ENCODE results near the gene SMC3.

SMC3 gene

GRCh38 chr10:110546077-110546476 lies 21.4 kb upstream of the SMC3 start:
- no peak for DNase-seq (ENCODE audit: low read depth)

- no peak for DNase-seq (ENCODE audit: low read depth)
Observed at GRCh38 chr10:110546499-110547110, 20.9 kb upstream of the SMC3 start.

DNA sequence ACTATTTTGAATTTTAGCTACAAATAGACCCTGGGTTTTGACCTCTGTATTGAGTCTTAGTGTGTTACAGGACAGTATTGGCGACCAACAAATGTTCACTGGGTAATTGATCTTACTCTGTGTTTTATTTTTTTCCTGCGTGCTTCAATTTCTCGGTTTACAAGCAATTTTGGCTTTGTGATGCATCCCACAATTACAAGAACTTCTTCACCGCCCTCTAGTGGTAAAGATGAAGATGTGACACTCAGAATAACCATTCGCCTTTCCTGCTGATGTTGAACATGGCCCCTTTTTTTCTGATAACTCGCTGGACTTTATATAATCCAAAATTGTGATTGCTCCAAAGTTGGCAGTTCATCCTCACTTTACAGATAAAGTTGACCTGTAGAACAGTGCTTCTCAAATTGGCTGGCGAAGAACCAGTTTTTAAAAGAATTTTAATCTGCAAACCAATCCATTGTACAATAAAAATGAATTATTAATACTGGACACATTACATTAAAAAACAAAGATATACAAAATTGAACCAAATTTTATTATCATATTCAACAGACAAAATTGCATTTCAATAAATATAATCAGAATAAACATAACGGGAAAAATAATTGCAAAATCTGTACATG lies 20.2 kb upstream of the SMC3 start:
- DNase-seq (ENCODE audit: low read depth), result no peak

DNA sequence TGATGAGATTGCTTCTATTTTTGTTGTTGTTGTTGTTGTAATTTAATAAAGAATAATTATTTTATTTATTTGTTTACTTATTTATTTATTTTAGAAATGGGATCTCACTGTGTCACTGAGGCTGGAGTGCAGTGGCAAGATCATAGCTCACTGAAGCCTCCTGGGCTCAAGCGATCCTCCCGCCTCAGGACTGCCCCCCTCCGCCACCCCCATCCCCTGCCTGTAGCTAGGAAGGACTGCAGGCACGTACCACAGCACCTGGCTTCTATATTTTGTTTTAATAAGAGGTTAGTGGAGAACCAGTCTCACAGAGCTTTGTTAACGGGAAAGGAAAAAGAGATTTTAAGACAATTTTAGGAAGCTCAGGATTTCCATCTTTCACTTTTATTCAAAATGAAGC lies 19.5 kb upstream of the SMC3 start:
- DNase-seq (ENCODE audit: low read depth), result no peak

DNA sequence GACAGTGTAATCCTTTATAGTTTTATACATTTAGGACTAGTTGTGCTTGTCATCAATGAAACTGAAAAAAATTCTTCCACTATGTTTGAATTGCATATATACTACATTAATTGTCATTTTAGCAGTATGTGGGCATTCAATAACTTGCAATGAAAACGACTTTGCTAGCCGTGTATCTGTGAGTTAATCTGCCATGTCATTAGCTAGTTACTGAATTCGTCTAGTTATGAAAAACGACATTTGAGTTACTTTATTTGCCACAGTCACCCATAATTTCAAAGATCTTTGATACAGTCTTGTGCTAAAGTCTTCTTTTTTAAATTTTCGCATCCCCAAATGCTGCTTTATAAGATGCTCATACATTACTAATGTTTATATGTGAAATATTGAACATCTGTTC lies 18.3 kb upstream of the SMC3 start:
- no peak for DNase-seq (ENCODE audit: low read depth)

DNA sequence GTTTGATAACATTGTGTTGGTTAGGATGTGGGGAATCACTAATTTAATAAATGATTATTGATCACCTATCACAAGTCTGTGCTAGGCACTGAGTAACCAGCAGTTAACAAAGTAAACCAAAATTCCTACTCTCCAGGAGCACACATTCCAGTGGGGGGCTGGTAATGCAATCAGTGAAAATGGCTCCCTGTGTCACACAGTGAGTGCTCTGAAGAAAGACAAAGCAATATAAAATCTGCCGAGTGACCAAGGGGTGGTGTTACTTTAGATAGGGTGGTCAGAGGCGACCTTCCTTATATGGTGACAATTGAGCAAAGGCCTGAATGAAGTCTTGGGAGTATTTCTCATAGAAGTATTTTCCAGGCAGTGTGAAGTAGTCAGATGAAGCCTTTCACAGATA lies 13.6 kb upstream of the SMC3 start:
- no peak for DNase-seq (ENCODE audit: low read depth)

DNA sequence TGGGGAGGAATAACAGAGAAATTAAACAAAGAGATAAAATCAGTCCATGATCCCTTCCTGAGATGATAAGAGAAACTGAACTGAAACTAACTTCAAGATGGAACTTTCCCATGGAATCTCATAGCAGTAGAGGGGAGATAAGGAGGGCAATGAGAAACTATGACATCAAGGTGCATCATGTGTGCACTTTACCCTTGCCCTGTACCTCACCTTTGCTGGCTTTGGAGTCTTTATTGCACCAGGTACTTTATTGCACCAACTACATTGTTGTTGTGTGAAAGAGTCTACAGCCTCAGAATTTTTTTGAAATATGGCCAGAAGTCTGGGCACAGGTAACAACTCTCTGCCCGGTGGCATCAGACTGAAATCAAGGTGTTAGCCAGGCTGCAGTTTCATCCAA lies 11.2 kb upstream of the SMC3 start:
- DNase-seq (ENCODE audit: low read depth), result no peak

GRCh38 chr10:110556969-110557601 lies 10.4 kb upstream of the SMC3 start:
- peak; percentile 31 for DNase-seq (ENCODE audit: low read depth)

- DNase-seq (ENCODE audit: low read depth), result no peak
Observed at GRCh38 chr10:110558041-110558440, 9.5 kb upstream of the SMC3 start.

GRCh38 chr10:110560012-110560411 lies 7.5 kb upstream of the SMC3 start:
- DNase-seq (ENCODE audit: low read depth), result no peak

GRCh38 chr10:110561292-110561691 lies 6.2 kb upstream of the SMC3 start:
- no peak for DNase-seq (ENCODE audit: low read depth)

- DNase-seq (ENCODE audit: low read depth), result no peak
Observed at GRCh38 chr10:110562348-110562747, 5.1 kb upstream of the SMC3 start.

GRCh38 chr10:110563132-110563531 lies 4.4 kb upstream of the SMC3 start:
- no peak for DNase-seq (ENCODE audit: low read depth)

DNA sequence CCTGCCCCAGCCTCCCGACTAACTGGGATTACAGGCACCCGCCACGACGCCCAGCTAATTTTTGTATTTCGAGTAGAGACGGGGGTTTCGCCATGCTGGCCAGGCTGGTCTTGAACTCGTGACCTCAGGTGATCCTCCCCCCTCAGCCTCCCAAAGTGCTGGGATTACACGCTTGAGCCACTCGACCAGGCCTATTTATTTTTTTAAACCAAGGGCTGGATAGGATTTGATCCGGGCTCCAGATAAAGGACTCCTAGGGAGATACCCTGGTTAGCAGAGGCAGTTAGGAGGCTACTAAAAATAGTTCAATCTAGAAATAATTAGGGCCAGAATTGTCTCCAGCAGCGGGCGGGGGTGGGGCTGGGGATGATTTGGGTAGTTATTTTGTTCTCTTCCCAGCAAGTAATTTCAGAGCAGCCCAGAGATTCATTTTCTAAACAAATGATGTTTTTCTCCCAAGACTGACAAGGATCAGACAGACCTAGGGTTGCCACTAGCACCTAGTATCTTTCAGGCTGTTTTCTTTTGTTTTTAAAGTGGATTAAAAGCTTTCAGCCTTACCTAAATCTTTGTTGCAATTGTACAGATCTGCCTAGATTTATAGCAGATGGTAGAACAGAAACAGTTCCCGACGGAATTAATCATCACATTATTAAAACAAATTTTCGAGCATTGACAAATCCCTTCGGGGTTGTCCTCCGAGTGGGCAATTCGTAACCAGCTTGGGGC lies 859 bp upstream of the SMC3 start:
- no peak for DNase-seq (ENCODE audit: low read depth)

GRCh38 chr10:110568055-110568735 lies 700 bp downstream of the SMC3 start:
- peak; percentile 35 for DNase-seq (ENCODE audit: low read depth)

- no peak for DNase-seq (ENCODE audit: low read depth)
Observed at GRCh38 chr10:110569122-110569521, 1.6 kb downstream of the SMC3 start.

DNA sequence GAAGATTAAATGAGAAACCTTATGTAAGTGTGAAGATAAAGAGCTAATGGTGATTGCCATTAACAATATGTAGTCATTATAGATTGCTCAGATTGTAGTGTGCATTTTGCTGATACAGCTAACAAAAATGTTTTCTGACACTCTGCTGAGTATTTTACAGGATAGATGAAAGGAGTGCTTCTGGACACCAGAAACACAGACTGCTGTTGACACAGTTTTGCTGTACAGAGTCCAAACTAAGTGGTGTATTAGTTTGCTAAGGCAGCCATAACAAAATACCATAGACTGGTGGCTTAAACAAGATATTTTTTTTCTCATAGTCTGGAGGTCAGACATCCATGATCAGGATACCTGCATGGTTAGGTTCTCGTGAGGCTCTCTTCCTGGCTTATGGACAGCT lies 2.2 kb downstream of the SMC3 start:
- no peak for DNase-seq (ENCODE audit: low read depth)

DNA sequence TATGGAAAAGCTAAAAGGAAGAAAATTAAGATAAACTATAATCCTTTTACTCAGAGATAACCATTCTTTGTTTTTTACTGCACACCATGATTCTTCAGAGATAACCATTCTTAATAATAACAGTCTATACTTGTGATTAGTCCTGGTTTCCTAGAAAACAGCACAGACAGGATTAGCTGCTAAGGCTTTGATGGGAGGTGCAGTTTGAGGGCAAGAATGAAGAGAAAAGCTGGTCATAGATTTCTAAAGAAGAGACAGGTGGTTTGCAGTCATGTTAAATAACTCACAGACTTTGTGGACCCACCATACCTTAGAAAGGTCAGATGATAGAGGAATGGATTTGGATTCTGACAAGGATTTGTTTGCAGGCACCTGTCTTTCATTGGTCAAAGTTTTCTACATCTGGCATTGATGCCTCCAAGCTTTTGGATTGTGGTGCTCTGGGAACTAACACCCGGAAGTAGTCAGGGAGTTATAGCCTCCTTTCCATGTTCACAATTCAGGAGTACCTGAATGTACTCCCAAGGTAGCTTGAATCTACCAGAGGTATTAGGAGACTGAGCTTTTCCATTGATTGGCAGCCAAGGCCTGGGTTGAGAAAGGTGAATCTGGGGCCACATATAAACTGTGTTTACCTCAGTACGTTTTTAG lies 3.7 kb downstream of the SMC3 start:
- DNase-seq (ENCODE audit: low read depth), result no peak

DNA sequence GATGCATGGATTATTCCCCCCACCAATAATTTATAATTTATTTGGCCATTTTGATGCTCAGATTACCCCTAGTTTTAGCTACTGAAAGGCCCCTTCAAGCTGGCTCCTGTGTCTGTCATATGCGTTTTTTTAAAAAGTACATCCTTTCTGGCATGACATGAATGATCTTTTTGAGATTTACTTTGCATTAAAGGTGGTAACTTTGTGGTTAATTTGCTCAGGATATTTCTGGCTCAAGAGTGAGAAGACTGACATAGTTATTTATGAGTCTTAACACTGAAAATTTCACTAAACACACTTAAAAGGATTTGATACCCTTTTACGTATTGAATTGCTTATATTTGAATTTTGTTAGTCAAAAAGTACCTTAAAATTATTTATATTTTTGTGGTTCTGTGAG lies 5.4 kb downstream of the SMC3 start:
- no peak for DNase-seq (ENCODE audit: low read depth)

- DNase-seq (ENCODE audit: low read depth), result no peak
Observed at GRCh38 chr10:110574420-110574819, 6.9 kb downstream of the SMC3 start.

- no peak for DNase-seq (ENCODE audit: low read depth)
Observed at GRCh38 chr10:110576220-110576619, 8.7 kb downstream of the SMC3 start.

DNA sequence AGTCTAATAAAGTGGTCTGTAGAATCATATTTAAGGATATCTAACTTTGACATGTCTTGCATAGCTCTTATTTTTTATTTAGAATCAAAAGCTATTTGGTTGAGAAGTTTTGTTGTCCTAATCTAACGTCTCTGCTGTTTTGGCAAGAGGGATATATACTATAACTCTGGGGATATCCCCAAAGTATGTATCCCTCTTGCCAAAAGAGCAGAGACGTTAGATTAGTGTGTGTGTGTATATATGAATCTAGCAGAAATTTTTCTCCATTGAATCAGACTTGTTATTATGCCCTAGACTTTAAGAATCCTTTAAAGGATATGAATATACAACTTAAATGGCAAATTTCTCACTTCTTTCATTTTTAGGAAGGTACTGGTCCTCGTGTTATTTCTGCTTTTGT lies 9.6 kb downstream of the SMC3 start:
- no peak for DNase-seq (ENCODE audit: low read depth)

Measured in activated T-helper 1 cell treated with Interleukin-2 at 50 U/mL for 16 hours (primary cell).